ENCODE measurements around the gene FMN1.

Gene FMN1

GRCh38 chr15:33119273-33119672 is 75.2 kb downstream of the FMN1 start:
- WGBS: 94% methylated on average over 6 of the region's 6 CpGs

GRCh38 chr15:33116198-33116597 is 78.3 kb downstream of the FMN1 start:
- Histone ChIP-seq H3K27ac (ENCODE audit: low read depth, low read length) (no peak overlapping the region), H3K4me3 (ENCODE audit: low read length) (no peak overlapping the region), H3K36me3 (ENCODE audit: insufficient read depth, low read length) (no peaks in the 10 kb centered on the region), H3K4me1 (ENCODE audit: insufficient read depth, low read length) (peaks cover 26% of the 10 kb centered on the region), H3K9ac (ENCODE audit: low read depth, low read length) (no peak overlapping the region), H3K9me3 (ENCODE audit: insufficient read depth, low read depth, low read length) (no peaks in the 10 kb centered on the region), H3K27me3 (ENCODE audit: insufficient read depth, low read length) (no peaks in the 10 kb centered on the region)
- WGBS: 82% methylated on average over 7 of the region's 8 CpGs

More at GRCh38 chr15:33119273-33119672, 75.2 kb downstream of the FMN1 start:
- Histone ChIP-seq H3K4me1 (ENCODE audit: insufficient read depth, low read length) (peaks cover 13% of the 10 kb centered on the region), H3K9ac (ENCODE audit: low read depth, low read length) (no peak overlapping the region), H3K27me3 (ENCODE audit: insufficient read depth, low read length) (no peaks in the 10 kb centered on the region), H3K36me3 (ENCODE audit: insufficient read depth, low read length) (no peaks in the 10 kb centered on the region), H3K9me3 (ENCODE audit: insufficient read depth, low read depth, low read length) (no peaks in the 10 kb centered on the region), H3K27ac (ENCODE audit: low read depth, low read length) (no peak overlapping the region), H3K4me3 (ENCODE audit: low read length) (no peak overlapping the region)

GRCh38 chr15:33115191-33115861 is 79.2 kb downstream of the FMN1 start:
- Histone ChIP-seq H3K36me3 (ENCODE audit: insufficient read depth, low read length) (no peaks in the 10 kb centered on the region), H3K9me3 (ENCODE audit: insufficient read depth, low read depth, low read length) (no peaks in the 10 kb centered on the region), H3K27me3 (ENCODE audit: insufficient read depth, low read length) (no peaks in the 10 kb centered on the region), H3K9ac (ENCODE audit: low read depth, low read length) (no peak overlapping the region), H3K27ac (ENCODE audit: low read depth, low read length) (no peak overlapping the region), H3K4me1 (ENCODE audit: insufficient read depth, low read length) (peaks cover 34% of the 10 kb centered on the region), H3K4me3 (ENCODE audit: low read length) (no peak overlapping the region)
- 93% methylated on average over 4 of the region's 4 CpGs for WGBS

- WGBS: 95% methylated on average over 8 of the region's 8 CpGs
- no peaks in the 10 kb centered on the region for H3K9me3 ChIP-seq (ENCODE audit: insufficient read depth, low read depth, low read length)
- no peak overlapping the region for H3K27ac ChIP-seq (ENCODE audit: low read depth, low read length)
- no peak overlapping the region for H3K4me3 ChIP-seq (ENCODE audit: low read length)
- no peak overlapping the region for H3K9ac ChIP-seq (ENCODE audit: low read depth, low read length)
- H3K36me3 ChIP-seq (ENCODE audit: insufficient read depth, low read length): no peaks in the 10 kb centered on the region
- H3K27me3 ChIP-seq (ENCODE audit: insufficient read depth, low read length): no peaks in the 10 kb centered on the region
- peaks cover 34% of the 10 kb centered on the region for H3K4me1 ChIP-seq (ENCODE audit: insufficient read depth, low read length)
These were observed 80.2 kb downstream of the FMN1 start for GRCh38 chr15:33114374-33114717.

- no peaks in the 10 kb centered on the region for H3K36me3 ChIP-seq (ENCODE audit: insufficient read depth, low read length)
- no peaks in the 10 kb centered on the region for H3K27me3 ChIP-seq (ENCODE audit: insufficient read depth, low read length)
- no peak overlapping the region for H3K27ac ChIP-seq (ENCODE audit: low read depth, low read length)
- WGBS: 86% methylated on average over 7 of the region's 7 CpGs
- H3K9ac ChIP-seq (ENCODE audit: low read depth, low read length): no peak overlapping the region
- H3K4me3 ChIP-seq (ENCODE audit: low read length): no peak overlapping the region
- H3K9me3 ChIP-seq (ENCODE audit: insufficient read depth, low read depth, low read length): no peaks in the 10 kb centered on the region
- H3K4me1 ChIP-seq (ENCODE audit: insufficient read depth, low read length): peaks cover 34% of the 10 kb centered on the region
These were observed 80.7 kb downstream of the FMN1 start for GRCh38 chr15:33113666-33114373.

- no peaks in the 10 kb centered on the region for H3K9me3 ChIP-seq (ENCODE audit: insufficient read depth, low read depth, low read length)
- H3K27ac ChIP-seq (ENCODE audit: low read depth, low read length): no peak overlapping the region
- H3K27me3 ChIP-seq (ENCODE audit: insufficient read depth, low read length): no peaks in the 10 kb centered on the region
- no peak overlapping the region for H3K9ac ChIP-seq (ENCODE audit: low read depth, low read length)
- no peak overlapping the region for H3K4me3 ChIP-seq (ENCODE audit: low read length)
- WGBS: 89% methylated on average over 5 of the region's 5 CpGs
- peaks cover 34% of the 10 kb centered on the region for H3K4me1 ChIP-seq (ENCODE audit: insufficient read depth, low read length)
- no peaks in the 10 kb centered on the region for H3K36me3 ChIP-seq (ENCODE audit: insufficient read depth, low read length)
These were observed 81.9 kb downstream of the FMN1 start for GRCh38 chr15:33112541-33113105.

- Histone ChIP-seq H3K4me3 (ENCODE audit: low read length) (no peak overlapping the region), H3K27me3 (ENCODE audit: insufficient read depth, low read length) (no peaks in the 10 kb centered on the region), H3K27ac (ENCODE audit: low read depth, low read length) (no peak overlapping the region), H3K4me1 (ENCODE audit: insufficient read depth, low read length) (peaks cover 34% of the 10 kb centered on the region), H3K36me3 (ENCODE audit: insufficient read depth, low read length) (no peaks in the 10 kb centered on the region), H3K9me3 (ENCODE audit: insufficient read depth, low read depth, low read length) (no peaks in the 10 kb centered on the region), H3K9ac (ENCODE audit: low read depth, low read length) (no peak overlapping the region)
- 15% methylated on average over 1 of the region's 1 CpG for WGBS
These were observed 83.5 kb downstream of the FMN1 start for GRCh38 chr15:33111041-33111451.

- peaks cover 25% of the 10 kb centered on the region for H3K4me1 ChIP-seq (ENCODE audit: insufficient read depth, low read length)
- WGBS: 74% methylated on average over 2 of the region's 4 CpGs
- no peaks in the 10 kb centered on the region for H3K36me3 ChIP-seq (ENCODE audit: insufficient read depth, low read length)
- H3K4me3 ChIP-seq (ENCODE audit: low read length): no peak overlapping the region
- H3K9me3 ChIP-seq (ENCODE audit: insufficient read depth, low read depth, low read length): no peaks in the 10 kb centered on the region
- no peak overlapping the region for H3K9ac ChIP-seq (ENCODE audit: low read depth, low read length)
- no peaks in the 10 kb centered on the region for H3K27me3 ChIP-seq (ENCODE audit: insufficient read depth, low read length)
- H3K27ac ChIP-seq (ENCODE audit: low read depth, low read length): no peak overlapping the region
These were observed 85.2 kb downstream of the FMN1 start for GRCh38 chr15:33109345-33109744.

GRCh38 chr15:33108518-33108917 is 86.0 kb downstream of the FMN1 start:
- H3K27ac ChIP-seq (ENCODE audit: low read depth, low read length): no peak overlapping the region
- H3K9me3 ChIP-seq (ENCODE audit: insufficient read depth, low read depth, low read length): no peaks in the 10 kb centered on the region
- H3K36me3 ChIP-seq (ENCODE audit: insufficient read depth, low read length): no peaks in the 10 kb centered on the region
- H3K4me3 ChIP-seq (ENCODE audit: low read length): no peak overlapping the region
- no peak overlapping the region for H3K9ac ChIP-seq (ENCODE audit: low read depth, low read length)
- H3K27me3 ChIP-seq (ENCODE audit: insufficient read depth, low read length): no peaks in the 10 kb centered on the region
- peaks cover 28% of the 10 kb centered on the region for H3K4me1 ChIP-seq (ENCODE audit: insufficient read depth, low read length)

- Histone ChIP-seq H3K9ac (ENCODE audit: low read depth, low read length) (no peak overlapping the region), H3K36me3 (ENCODE audit: insufficient read depth, low read length) (no peaks in the 10 kb centered on the region), H3K27me3 (ENCODE audit: insufficient read depth, low read length) (no peaks in the 10 kb centered on the region), H3K27ac (ENCODE audit: low read depth, low read length) (no peak overlapping the region), H3K4me1 (ENCODE audit: insufficient read depth, low read length) (peaks cover 27% of the 10 kb centered on the region), H3K9me3 (ENCODE audit: insufficient read depth, low read depth, low read length) (no peaks in the 10 kb centered on the region), H3K4me3 (ENCODE audit: low read length) (no peak overlapping the region)
- WGBS: 91% methylated on average over 2 of the region's 2 CpGs
These were observed 86.6 kb downstream of the FMN1 start for GRCh38 chr15:33107950-33108349.

GRCh38 chr15:33104212-33104611 is 90.3 kb downstream of the FMN1 start:
- Histone ChIP-seq H3K4me3 (ENCODE audit: low read length) (no peak overlapping the region), H3K9me3 (ENCODE audit: insufficient read depth, low read depth, low read length) (no peaks in the 10 kb centered on the region), H3K27me3 (ENCODE audit: insufficient read depth, low read length) (no peaks in the 10 kb centered on the region), H3K9ac (ENCODE audit: low read depth, low read length) (no peak overlapping the region), H3K4me1 (ENCODE audit: insufficient read depth, low read length) (0 out of 2 replicates have a peak, but pooled peaks cover 7% of the 10 kb centered on the region), H3K36me3 (ENCODE audit: insufficient read depth, low read length) (no peaks in the 10 kb centered on the region), H3K27ac (ENCODE audit: low read depth, low read length) (no peak overlapping the region)
- WGBS: 87% methylated on average over 2 of the region's 2 CpGs
